GM23248 (cell line): ENCODE measurements around the gene HCN3. TPM values are rescaled to one million over a fixed set of nuclear protein-coding genes. Genes with fewer than 3 reads are reported as not detected.
"Not testable (repeated sequence)": the region's sequence is repeated elsewhere in the genome, so short reads cannot be mapped to it uniquely, and the experiment has no call there.

Experiments used
- DNase-seq: peaks from one replicate; pipeline ENCODE4 v3.0.0-alpha.2; 2015
- H2AFZ ChIP-seq: fragments of 200-600 bp; sonication (generic); 2 replicates; pipeline ENCODE4 v1.6.1; 2016; ENCODE audit warnings: antibody characterized with exemption
- H3F3A ChIP-seq: fragments of 200-600 bp; sonication (generic); 2 replicates; pipeline ENCODE4 v1.6.1; 2016; ENCODE audit warnings: mild to moderate bottlenecking, antibody characterized with exemption, mixed run types; ENCODE audit not compliant: insufficient read depth
- H3K27ac ChIP-seq: fragments of 200-600 bp; sonication (generic); 2 replicates; pipeline ENCODE4 v1.5.1; 2016; ENCODE audit warnings: mild to moderate bottlenecking
- H3K27me3 ChIP-seq: fragments of 200-600 bp; sonication (generic); replicated peaks from 2 replicates; pipeline ENCODE4 v1.6.1; 2016; ENCODE audit warnings: mild to moderate bottlenecking; ENCODE audit not compliant: insufficient read depth
- H3K36me3 ChIP-seq: fragments of 200-600 bp; sonication (generic); 2 replicates; pipeline ENCODE4 v1.6.1; 2016; ENCODE audit warnings: low read depth, mild to moderate bottlenecking
- H3K4me1 ChIP-seq: fragments of 200-600 bp; sonication (generic); 2 replicates; pipeline ENCODE4 v1.6.1; 2016; ENCODE audit warnings: mild to moderate bottlenecking; ENCODE audit not compliant: insufficient read depth
- H3K4me2 ChIP-seq: fragments of 200-600 bp; sonication (generic); one replicate; pipeline ENCODE4 v1.6.1; 2016; ENCODE audit warnings: mild to moderate bottlenecking; ENCODE audit not compliant: unreplicated experiment
- H3K4me3 ChIP-seq: fragments of 200-600 bp; sonication (generic); 2 replicates; pipeline ENCODE4 v1.5.1; 2016; ENCODE audit warnings: mild to moderate bottlenecking
- H3K79me2 ChIP-seq: fragments of 200-600 bp; sonication (generic); 2 replicates; pipeline ENCODE4 v1.6.1; 2016; ENCODE audit warnings: mild to moderate bottlenecking; ENCODE audit not compliant: insufficient read depth
- H3K9ac ChIP-seq: fragments of 200-600 bp; sonication (generic); 2 replicates; pipeline ENCODE4 v1.6.1; 2016; ENCODE audit warnings: mild to moderate bottlenecking
- H3K9me2 ChIP-seq: fragments of 200-600 bp; sonication (generic); 2 replicates; pipeline ENCODE4 v1.6.1; 2016; ENCODE audit warnings: mixed run types, mild to moderate bottlenecking, moderate library complexity; ENCODE audit not compliant: insufficient read depth
- H3K9me3 ChIP-seq: fragments of 200-600 bp; sonication (generic); one replicate; pipeline ENCODE4 v1.6.1; 2017; ENCODE audit warnings: low read depth
- H4K20me1 ChIP-seq: fragments of 200-600 bp; sonication (generic); 2 replicates; pipeline ENCODE4 v1.6.0; 2016; ENCODE audit not compliant: insufficient read depth
- EZH2 ChIP-seq: fragments of 200-600 bp; sonication (generic); IDR thresholded peaks from 2 replicates; pipeline ENCODE4 v1.6.1; 2018; ENCODE audit warnings: antibody characterized with exemption, mild to moderate bottlenecking; ENCODE audit not compliant: insufficient read depth, poor library complexity, severe bottlenecking
- EZH2phosphoT487 ChIP-seq: fragments of 200-600 bp; sonication (generic); IDR thresholded peaks from 2 replicates; pipeline ENCODE4 v1.6.1; 2018; ENCODE audit warnings: antibody characterized with exemption, moderate library complexity, mild to moderate bottlenecking, low read depth; ENCODE audit not compliant: insufficient read depth
- WGBS, 2 experiments: methylation state at CpG; one replicate each; pipeline ENCODE4 v1.1.6; 2015 to 2017; ENCODE audit warnings: low lambda C conversion rate in 2 of 2, low coverage in 1 of 2; ENCODE audit errors: missing lambda C conversion rate in 2 of 2; 5-methylcytosine and 5-hydroxymethylcytosine counted together
- in situ Hi-C: fragments of 300-500 bp; cut with MboI; formaldehyde crosslinking; loops from 2 replicates; pipeline ENCODE4 v1.15.0; 2020
- polyA plus RNA-seq: library from polyadenylated mRNA; unstranded; fragments of >200 nt; fragmentation: Nextera tagmentation; extraction: Ambion mirVana; gene quantifications from 2 replicates; pipeline ENCODE4 v1.2.1, GENCODE V29; 2016
- total RNA-seq: library from RNA; depleted of rRNA; stranded (reverse); fragments of >200 nt; shearing (Covaris generic); gene quantifications from 2 replicates; pipeline ENCODE4 v1.2.3, GENCODE V29; 2014; rRNA removed

The HCN3 gene
- total and polyA plus RNA-seq, 2 experiments from 2014 or later, result 1.4 to 1.6 TPM

- TF ChIP-seq EZH2 (no peak), EZH2phosphoT487 (no peak)
- H3K27ac ChIP-seq, result no peak overlapping the region
- H3K9ac ChIP-seq, result no peak overlapping the region
- H3F3A ChIP-seq, result peaks cover 4% of the 10 kb centered on the region
- no peak overlapping the region for H3K4me3 ChIP-seq
- DNase-seq, result no peak
- no peaks in the 10 kb centered on the region for H3K9me3 ChIP-seq
- in situ Hi-C loops, result no loop called here
- H3K36me3 ChIP-seq, result peaks cover 10% of the 10 kb centered on the region
- no peaks in the 10 kb centered on the region for H3K9me2 ChIP-seq
- no peaks in the 10 kb centered on the region for H3K27me3 ChIP-seq
- H3K79me2 ChIP-seq, result peaks cover 44% of the 10 kb centered on the region
- H3K4me1 ChIP-seq, result peaks cover 7% of the 10 kb centered on the region
- WGBS, 2 experiments, result 87 to 88% methylated on average over 5 to 7 of the region's 7 CpGs
- H4K20me1 ChIP-seq, result no peaks in the 10 kb centered on the region
- no peak overlapping the region for H3K4me2 ChIP-seq
- H2AFZ ChIP-seq, result no peak overlapping the region
These were observed 49.4 kb downstream of the HCN3 start for GRCh38 chr1:155326631-155327037.

- Histone ChIP-seq H3K9me2 (no peaks in the 10 kb centered on the region), H3K4me1 (no peaks in the 10 kb centered on the region), H3F3A (no peaks in the 10 kb centered on the region), H3K36me3 (peaks cover 10% of the 10 kb centered on the region), H3K27me3 (no peaks in the 10 kb centered on the region), H3K9me3 (no peaks in the 10 kb centered on the region), H4K20me1 (no peaks in the 10 kb centered on the region), H3K4me2 (no peak overlapping the region), H3K79me2 (peaks cover 41% of the 10 kb centered on the region), H3K27ac (no peak overlapping the region), H3K9ac (no peak overlapping the region), H3K4me3 (no peak overlapping the region), H2AFZ (no peak overlapping the region)
- no peak for DNase-seq
- in situ Hi-C loops, result no loop called here
- WGBS, 2 experiments, result 70 to 71% methylated on average over 4 of the region's 4 CpGs
- TF ChIP-seq EZH2phosphoT487 (no peak), EZH2 (no peak)
These were observed 50.7 kb downstream of the HCN3 start for GRCh38 chr1:155327981-155328380.

- in situ Hi-C loops, H4K20me1 ChIP-seq, DNase-seq, H3F3A ChIP-seq, H3K9ac ChIP-seq, H3K27me3 ChIP-seq, H3K4me3 ChIP-seq, H3K4me2 ChIP-seq, H3K9me3 ChIP-seq, H3K27ac ChIP-seq, H2AFZ ChIP-seq, H3K9me2 ChIP-seq, H3K36me3 ChIP-seq, H3K4me1 ChIP-seq: not testable (repeated sequence)
- 78 to 79% methylated on average over 7 of the region's 7 CpGs for WGBS, 2 experiments
- H3K79me2 ChIP-seq, result peaks cover 41% of the 10 kb centered on the region
These were observed 51.6 kb downstream of the HCN3 start for GRCh38 chr1:155328856-155329255.

GRCh38 chr1:155329980-155330598 is 52.8 kb downstream of the HCN3 start:
- Histone ChIP-seq H3K27ac (no peak overlapping the region), H3K4me2 (no peak overlapping the region), H3K9me3 (no peaks in the 10 kb centered on the region), H3K27me3 (no peaks in the 10 kb centered on the region), H3K4me3 (no peak overlapping the region), H3K79me2 (peaks cover 34% of the 10 kb centered on the region), H3F3A (no peaks in the 10 kb centered on the region; the same call in 1 of the 2 replicates), H3K4me1 (no peaks in the 10 kb centered on the region), H3K9ac (no peak overlapping the region), H3K36me3 (peaks cover 10% of the 10 kb centered on the region), H4K20me1 (no peaks in the 10 kb centered on the region), H2AFZ (no peak overlapping the region), H3K9me2 (no peaks in the 10 kb centered on the region)
- DNase-seq, result no peak
- no peak for TF ChIP-seq EZH2
- in situ Hi-C loops, result no loop called here
- 90 to 95% methylated on average over 11 of the region's 11 CpGs for WGBS, 2 experiments

- H3K9me2 ChIP-seq, result no peaks in the 10 kb centered on the region
These were observed 57.7 kb downstream of the HCN3 start for GRCh38 chr1:155334962-155335361.

More at GRCh38 chr1:155334962-155335361, 57.7 kb downstream of the HCN3 start:
- no peak overlapping the region for H3K27ac ChIP-seq
- H3K4me2 ChIP-seq, result no peak overlapping the region
- H3F3A ChIP-seq, result peaks cover 6% of the 10 kb centered on the region; the same call in 1 of the 2 replicates
- 19 to 29% methylated on average over 1 of the region's 1 CpG for WGBS, 2 experiments
- H3K9me3 ChIP-seq, result no peaks in the 10 kb centered on the region
- H3K36me3 ChIP-seq, result peaks cover 28% of the 10 kb centered on the region
- TF ChIP-seq EZH2phosphoT487, result no peak
- no peak overlapping the region for H3K9ac ChIP-seq
- H3K79me2 ChIP-seq, result no peaks in the 10 kb centered on the region
- H2AFZ ChIP-seq, result no peak overlapping the region
- in situ Hi-C loops, result no loop called here
- H3K4me3 ChIP-seq, result no peak overlapping the region
- no peaks in the 10 kb centered on the region for H3K27me3 ChIP-seq
- no peaks in the 10 kb centered on the region for H4K20me1 ChIP-seq
- H3K4me1 ChIP-seq, result no peaks in the 10 kb centered on the region
- peak; percentile 23 for DNase-seq

Other genes with a start within 250 kb of the HCN3 start
- gene DCST2, start 243.7 kb upstream of the HCN3 start, total RNA-seq, result not detected in 2 replicates
- 0.14 and 0.16 TPM in 2 replicates for gene DCST2, start 243.7 kb upstream of the HCN3 start, polyA plus RNA-seq
- gene DCST1, start 243.6 kb upstream of the HCN3 start, total RNA-seq, result not detected in 2 replicates
- gene DCST1, start 243.6 kb upstream of the HCN3 start, polyA plus RNA-seq, result not detected in 2 replicates
- gene ADAM15, start 226.1 kb upstream of the HCN3 start, total RNA-seq, result 85.6 and 109 TPM in 2 replicates
- 73.0 and 80.4 TPM in 2 replicates for gene ADAM15, start 226.1 kb upstream of the HCN3 start, polyA plus RNA-seq
- 2.4 and 5.5 TPM in 2 replicates for gene EFNA4, start 213.7 kb upstream of the HCN3 start, total RNA-seq
- gene EFNA4, start 213.7 kb upstream of the HCN3 start, polyA plus RNA-seq, result 4.4 and 4.6 TPM in 2 replicates
- gene EFNA3, start 198.6 kb upstream of the HCN3 start, total RNA-seq, result 1.4 and 3.0 TPM in 2 replicates
- gene EFNA3, start 198.6 kb upstream of the HCN3 start, polyA plus RNA-seq, result 2.5 and 2.7 TPM in 2 replicates
- gene EFNA1, start 149.6 kb upstream of the HCN3 start, total RNA-seq, result not detected in 2 replicates
- gene EFNA1, start 149.6 kb upstream of the HCN3 start, polyA plus RNA-seq, result not detected in 2 replicates
- gene SLC50A1, start 141.6 kb upstream of the HCN3 start, total RNA-seq, result 33.4 and 34.1 TPM in 2 replicates
- 55.1 and 58.3 TPM in 2 replicates for gene SLC50A1, start 141.6 kb upstream of the HCN3 start, polyA plus RNA-seq
- 21.8 and 50.7 TPM in 2 replicates for gene DPM3, start 136.9 kb upstream of the HCN3 start, total RNA-seq
- 75.3 and 82.3 TPM in 2 replicates for gene DPM3, start 136.9 kb upstream of the HCN3 start, polyA plus RNA-seq
- gene KRTCAP2, start 104.2 kb upstream of the HCN3 start, total RNA-seq, result 92.7 and 189 TPM in 2 replicates
- 480 and 484 TPM in 2 replicates for gene KRTCAP2, start 104.2 kb upstream of the HCN3 start, polyA plus RNA-seq
- gene TRIM46, start 103.6 kb upstream of the HCN3 start, total RNA-seq, result 3.4 TPM in 2 replicates
- gene TRIM46, start 103.6 kb upstream of the HCN3 start, polyA plus RNA-seq, result 1.6 and 2.1 TPM in 2 replicates
- 20.6 and 21.4 TPM in 2 replicates for gene THBS3, start 69.6 kb upstream of the HCN3 start, total RNA-seq
- 14.9 and 16.6 TPM in 2 replicates for gene THBS3, start 69.6 kb upstream of the HCN3 start, polyA plus RNA-seq
- gene MTX1, start 68.8 kb upstream of the HCN3 start, total RNA-seq, result 39.6 and 61.4 TPM in 2 replicates
- 69.2 and 78.6 TPM in 2 replicates for gene MTX1, start 68.8 kb upstream of the HCN3 start, polyA plus RNA-seq
- 6.4 and 8.0 TPM in 2 replicates for gene ENTREP3, start 22.0 kb upstream of the HCN3 start, total RNA-seq
- 8.0 TPM in 2 replicates for gene ENTREP3, start 22.0 kb upstream of the HCN3 start, polyA plus RNA-seq
- gene SCAMP3, start 15.1 kb upstream of the HCN3 start, total RNA-seq, result 53.6 and 80.5 TPM in 2 replicates
- 135 and 141 TPM in 2 replicates for gene SCAMP3, start 15.1 kb upstream of the HCN3 start, polyA plus RNA-seq
- gene CLK2, start 4.0 kb upstream of the HCN3 start, total RNA-seq, result 16.8 and 24.0 TPM in 2 replicates
- 10.2 and 10.4 TPM in 2 replicates for gene CLK2, start 4.0 kb upstream of the HCN3 start, polyA plus RNA-seq
- gene PKLR, start 24.0 kb downstream of the HCN3 start, total RNA-seq, result not detected in 2 replicates
- gene PKLR, start 24.0 kb downstream of the HCN3 start, polyA plus RNA-seq, result 0.08 TPM in 1 of 2 replicates, not detected in the other
- 96.3 and 103 TPM in 2 replicates for gene FDPS, start 31.4 kb downstream of the HCN3 start, total RNA-seq
- 106 and 116 TPM in 2 replicates for gene FDPS, start 31.4 kb downstream of the HCN3 start, polyA plus RNA-seq
- 31.9 and 34.4 TPM in 2 replicates for gene RUSC1, start 43.4 kb downstream of the HCN3 start, total RNA-seq
- 30.4 and 32.6 TPM in 2 replicates for gene RUSC1, start 43.4 kb downstream of the HCN3 start, polyA plus RNA-seq